HG03469 (cell line): Measurements from ENCODE around the gene TEAD2.

Experiments used
- ATAC-seq: cut with Tn5 transposase; IDR thresholded peaks from one replicate; pipeline ENCODE4 v1.9.1; 2021; ENCODE audit warnings: mild to moderate bottlenecking, moderate library complexity, moderate number of reproducible peaks; ENCODE audit not compliant: unreplicated experiment

TEAD2 gene

GRCh38 chr19:49294401-49294800 is 67.8 kb downstream of the TEAD2 start:
- ATAC-seq = no peak
